OCI-LY1 (cell line): ENCODE data around the gene NR1I2.
A peak's percentile ranks its signal among the peaks of the same experiment; 100 is the strongest.

Experiments
- H2AFZ ChIP-seq: fragments of 200-600 bp; sonication (generic), shearing (Covaris generic); 2 replicates; pipeline ENCODE4 v1.6.0; 2014; ENCODE audit warnings: antibody characterized with exemption, mild to moderate bottlenecking, low read length
- H3F3A ChIP-seq: fragments of 200-600 bp; sonication (generic), shearing (Covaris generic); 2 replicates; pipeline ENCODE4 v1.6.0; 2014; ENCODE audit warnings: mild to moderate bottlenecking, antibody characterized with exemption, low read length, moderate library complexity; ENCODE audit not compliant: insufficient read depth
- H3K27ac ChIP-seq: fragments of 200-600 bp; sonication (generic); 2 replicates; pipeline ENCODE4 v1.5.1; 2014; ENCODE audit warnings: low read length, mixed run types, mild to moderate bottlenecking, low read depth; ENCODE audit not compliant: poor library complexity, severe bottlenecking
- H3K27me3 ChIP-seq: fragments of 200-600 bp; sonication (generic); 2 replicates; pipeline ENCODE4 v1.6.0; 2014; ENCODE audit warnings: antibody characterized with exemption, mild to moderate bottlenecking, low read length, moderate library complexity; ENCODE audit not compliant: insufficient read depth
- H3K36me3 ChIP-seq: fragments of 200-600 bp; sonication (generic); 2 replicates; pipeline ENCODE4 v1.6.1; 2014; ENCODE audit warnings: mild to moderate bottlenecking, antibody characterized with exemption, low read length, moderate library complexity, mixed read lengths; ENCODE audit not compliant: insufficient read depth
- H3K4me1 ChIP-seq: fragments of 200-600 bp; sonication (generic); 2 replicates; pipeline ENCODE4 v1.5.1; 2014; ENCODE audit warnings: mild to moderate bottlenecking, low read length, moderate library complexity; ENCODE audit not compliant: insufficient read depth, severe bottlenecking
- H3K4me2 ChIP-seq: fragments of 200-600 bp; sonication (generic), shearing (Covaris generic); 2 replicates; pipeline ENCODE4 v1.6.1; 2014; ENCODE audit warnings: low read length
- H3K4me3 ChIP-seq: fragments of 200-600 bp; sonication (generic); 2 replicates; pipeline ENCODE4 v1.5.1; 2014; ENCODE audit warnings: low read length, low read depth, mild to moderate bottlenecking, mixed read lengths; ENCODE audit not compliant: poor library complexity, severe bottlenecking
- H3K79me2 ChIP-seq: fragments of 200-600 bp; shearing (Covaris generic); 2 replicates; pipeline ENCODE4 v1.6.1; 2016; ENCODE audit warnings: mixed run types, low read length, mixed read lengths; ENCODE audit not compliant: insufficient read depth
- H3K9ac ChIP-seq: fragments of 200-600 bp; sonication (generic), shearing (Covaris generic); 2 replicates; pipeline ENCODE4 v1.6.1; 2014; ENCODE audit warnings: mild to moderate bottlenecking, low read length, mixed read lengths
- H3K9me2 ChIP-seq: fragments of 200-600 bp; sonication (generic), shearing (Covaris generic); 2 replicates; pipeline ENCODE4 v1.6.1; 2014; ENCODE audit warnings: low read depth, mild to moderate bottlenecking, low read length, mixed read lengths
- H3K9me3 ChIP-seq: fragments of 200-600 bp; shearing (Covaris generic); 2 replicates; pipeline ENCODE4 v1.6.1; 2014; ENCODE audit warnings: low read length, mixed read lengths
- H4K20me1 ChIP-seq: fragments of 200-600 bp; sonication (generic), shearing (Covaris generic); 2 replicates; pipeline ENCODE4 v1.6.0; 2016; ENCODE audit warnings: mild to moderate bottlenecking, low read length; ENCODE audit not compliant: insufficient read depth
- EZH2 ChIP-seq: fragments of 200-600 bp; sonication (generic), shearing (Covaris generic); IDR thresholded peaks from 2 replicates; pipeline ENCODE4 v1.8.0; 2017; ENCODE audit warnings: borderline replicate concordance, mixed run types, mild to moderate bottlenecking, antibody characterized with exemption, low read length, moderate library complexity, mixed read lengths
- TF ChIP-seq, protein P1 (sequence below): fragments of 200-600 bp; sonication (generic), shearing (Covaris generic); IDR thresholded peaks from 2 replicates; pipeline ENCODE4 v1.5.1; 2017; ENCODE audit warnings: mild to moderate bottlenecking, antibody characterized with exemption, low read length, moderate library complexity, mixed read lengths

Gene NR1I2

DNA sequence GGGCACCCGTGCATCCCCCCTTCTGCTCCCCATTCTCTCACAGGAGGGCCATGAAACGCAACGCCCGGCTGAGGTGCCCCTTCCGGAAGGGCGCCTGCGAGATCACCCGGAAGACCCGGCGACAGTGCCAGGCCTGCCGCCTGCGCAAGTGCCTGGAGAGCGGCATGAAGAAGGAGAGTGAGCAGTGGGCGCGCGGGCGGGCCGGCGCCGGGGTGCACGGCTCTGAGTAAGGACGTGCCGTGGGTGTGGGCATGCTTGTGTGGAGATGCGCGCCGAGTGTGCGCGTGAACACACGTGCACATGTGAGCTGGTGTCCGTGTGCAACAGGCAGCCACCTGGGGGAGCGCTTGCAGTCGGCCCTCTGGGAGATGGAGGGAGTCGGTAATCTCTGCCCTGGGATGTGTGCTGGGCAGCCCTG lies 28.1 kb downstream of the NR1I2 start:
- no peaks in the 10 kb centered on the region for H3K79me2 ChIP-seq
- H3F3A ChIP-seq = no peaks in the 10 kb centered on the region
- peak overlapping the region; percentile 65 for H3K4me3 ChIP-seq
- H3K9me2 ChIP-seq = no peaks in the 10 kb centered on the region
- no peaks in the 10 kb centered on the region for H3K9me3 ChIP-seq
- no peak overlapping the region for H3K27ac ChIP-seq
- no peaks in the 10 kb centered on the region for H3K27me3 ChIP-seq
- H2AFZ ChIP-seq = peak overlapping the region; percentile 91
- no peaks in the 10 kb centered on the region for H4K20me1 ChIP-seq
- no peaks in the 10 kb centered on the region for H3K36me3 ChIP-seq
- peak overlapping the region; percentile 74 for H3K9ac ChIP-seq
- peak overlapping the region; percentile 79 for H3K4me2 ChIP-seq
- TF ChIP-seq, protein P1, sequence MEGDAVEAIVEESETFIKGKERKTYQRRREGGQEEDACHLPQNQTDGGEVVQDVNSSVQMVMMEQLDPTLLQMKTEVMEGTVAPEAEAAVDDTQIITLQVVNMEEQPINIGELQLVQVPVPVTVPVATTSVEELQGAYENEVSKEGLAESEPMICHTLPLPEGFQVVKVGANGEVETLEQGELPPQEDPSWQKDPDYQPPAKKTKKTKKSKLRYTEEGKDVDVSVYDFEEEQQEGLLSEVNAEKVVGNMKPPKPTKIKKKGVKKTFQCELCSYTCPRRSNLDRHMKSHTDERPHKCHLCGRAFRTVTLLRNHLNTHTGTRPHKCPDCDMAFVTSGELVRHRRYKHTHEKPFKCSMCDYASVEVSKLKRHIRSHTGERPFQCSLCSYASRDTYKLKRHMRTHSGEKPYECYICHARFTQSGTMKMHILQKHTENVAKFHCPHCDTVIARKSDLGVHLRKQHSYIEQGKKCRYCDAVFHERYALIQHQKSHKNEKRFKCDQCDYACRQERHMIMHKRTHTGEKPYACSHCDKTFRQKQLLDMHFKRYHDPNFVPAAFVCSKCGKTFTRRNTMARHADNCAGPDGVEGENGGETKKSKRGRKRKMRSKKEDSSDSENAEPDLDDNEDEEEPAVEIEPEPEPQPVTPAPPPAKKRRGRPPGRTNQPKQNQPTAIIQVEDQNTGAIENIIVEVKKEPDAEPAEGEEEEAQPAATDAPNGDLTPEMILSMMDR = peak; percentile 71
- no peak for TF ChIP-seq EZH2
- peaks cover 15% of the 10 kb centered on the region for H3K4me1 ChIP-seq

DNA sequence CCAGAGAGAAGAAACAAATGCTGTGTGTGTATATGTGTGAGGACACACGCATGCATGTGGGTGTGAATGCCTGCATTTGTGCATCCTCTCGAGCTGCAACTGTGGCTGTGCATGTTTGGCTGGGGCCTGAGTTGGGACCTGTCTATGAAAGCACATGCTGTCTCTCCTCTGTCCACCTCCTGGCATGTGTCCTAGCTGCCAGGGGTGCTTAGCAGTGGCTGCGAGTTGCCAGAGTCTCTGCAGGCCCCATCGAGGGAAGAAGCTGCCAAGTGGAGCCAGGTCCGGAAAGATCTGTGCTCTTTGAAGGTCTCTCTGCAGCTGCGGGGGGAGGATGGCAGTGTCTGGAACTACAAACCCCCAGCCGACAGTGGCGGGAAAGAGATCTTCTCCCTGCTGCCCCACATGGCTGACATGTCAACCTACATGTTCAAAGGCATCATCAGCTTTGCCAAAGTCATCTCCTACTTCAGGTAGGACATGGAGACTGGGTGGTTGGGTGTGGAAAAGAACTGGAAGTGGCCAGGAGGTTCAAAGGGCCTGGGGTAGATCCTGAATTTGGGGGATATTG lies 30.7 kb downstream of the NR1I2 start:
- no peaks in the 10 kb centered on the region for H3K9me3 ChIP-seq
- H3K79me2 ChIP-seq = no peaks in the 10 kb centered on the region
- no peak for TF ChIP-seq EZH2
- TF ChIP-seq, protein P1 = no peak
- H3F3A ChIP-seq = no peaks in the 10 kb centered on the region
- H3K9me2 ChIP-seq = no peaks in the 10 kb centered on the region
- H3K27ac ChIP-seq = no peak overlapping the region
- H3K9ac ChIP-seq = no peak overlapping the region
- H3K4me3 ChIP-seq = no peak overlapping the region
- no peaks in the 10 kb centered on the region for H3K27me3 ChIP-seq
- peaks cover 15% of the 10 kb centered on the region for H3K4me1 ChIP-seq
- no peak overlapping the region for H3K4me2 ChIP-seq
- no peak overlapping the region for H2AFZ ChIP-seq
- no peaks in the 10 kb centered on the region for H4K20me1 ChIP-seq
- H3K36me3 ChIP-seq = no peaks in the 10 kb centered on the region

DNA sequence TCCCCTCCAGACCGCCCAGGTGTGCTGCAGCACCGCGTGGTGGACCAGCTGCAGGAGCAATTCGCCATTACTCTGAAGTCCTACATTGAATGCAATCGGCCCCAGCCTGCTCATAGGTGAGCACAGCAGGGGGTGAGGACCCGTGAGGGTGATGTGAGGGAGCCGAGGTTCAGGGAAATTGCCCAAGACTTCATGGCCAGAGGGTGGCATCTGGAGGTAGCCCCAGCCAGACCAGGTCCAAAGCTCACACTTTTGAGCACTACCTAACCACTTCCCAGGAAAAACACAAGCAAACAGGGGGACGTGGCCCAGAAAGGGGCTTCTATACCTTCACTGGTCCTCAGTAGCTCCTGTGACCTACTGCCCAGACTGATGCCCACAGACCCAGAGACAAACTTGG lies 33.8 kb downstream of the NR1I2 start:
- H2AFZ ChIP-seq = no peak overlapping the region
- H3K4me2 ChIP-seq = no peak overlapping the region
- no peaks in the 10 kb centered on the region for H3K79me2 ChIP-seq
- H3K9me2 ChIP-seq = no peaks in the 10 kb centered on the region
- H3F3A ChIP-seq = no peaks in the 10 kb centered on the region
- H3K36me3 ChIP-seq = no peaks in the 10 kb centered on the region
- no peak overlapping the region for H3K4me3 ChIP-seq
- H3K9me3 ChIP-seq = no peaks in the 10 kb centered on the region
- no peaks in the 10 kb centered on the region for H4K20me1 ChIP-seq
- H3K27me3 ChIP-seq = no peaks in the 10 kb centered on the region
- H3K9ac ChIP-seq = no peak overlapping the region
- TF ChIP-seq, protein P1 = no peak
- no peak for TF ChIP-seq EZH2
- H3K4me1 ChIP-seq = peaks cover 2% of the 10 kb centered on the region
- H3K27ac ChIP-seq = no peak overlapping the region
